ENCODE results near the gene HLA-DRB5.

DNA sequence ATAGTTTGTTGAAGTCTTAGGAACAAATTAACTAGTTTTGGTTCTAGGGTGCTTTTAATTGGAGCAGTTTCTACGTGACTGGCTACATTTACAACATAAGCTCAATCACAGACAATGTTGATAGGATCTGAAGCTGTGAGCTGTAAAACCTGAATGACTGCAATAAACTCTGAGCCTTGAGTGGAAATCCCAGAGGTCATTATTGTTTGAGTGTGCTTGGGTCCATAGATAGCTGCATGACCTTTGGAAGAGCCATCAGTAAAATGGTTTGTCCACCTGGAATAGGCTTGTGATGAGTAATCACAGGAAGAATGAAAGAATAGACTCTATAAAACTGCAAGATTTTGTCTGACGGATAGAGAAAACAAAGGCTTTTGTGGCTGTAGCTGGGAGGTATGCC lies 32.9 kb upstream of the HLA-DRB5 start:
- no peak for TF ChIP-seq EP300 (IDR thresholded peaks at IDR 0.05)
- TF ChIP-seq, protein P1, sequence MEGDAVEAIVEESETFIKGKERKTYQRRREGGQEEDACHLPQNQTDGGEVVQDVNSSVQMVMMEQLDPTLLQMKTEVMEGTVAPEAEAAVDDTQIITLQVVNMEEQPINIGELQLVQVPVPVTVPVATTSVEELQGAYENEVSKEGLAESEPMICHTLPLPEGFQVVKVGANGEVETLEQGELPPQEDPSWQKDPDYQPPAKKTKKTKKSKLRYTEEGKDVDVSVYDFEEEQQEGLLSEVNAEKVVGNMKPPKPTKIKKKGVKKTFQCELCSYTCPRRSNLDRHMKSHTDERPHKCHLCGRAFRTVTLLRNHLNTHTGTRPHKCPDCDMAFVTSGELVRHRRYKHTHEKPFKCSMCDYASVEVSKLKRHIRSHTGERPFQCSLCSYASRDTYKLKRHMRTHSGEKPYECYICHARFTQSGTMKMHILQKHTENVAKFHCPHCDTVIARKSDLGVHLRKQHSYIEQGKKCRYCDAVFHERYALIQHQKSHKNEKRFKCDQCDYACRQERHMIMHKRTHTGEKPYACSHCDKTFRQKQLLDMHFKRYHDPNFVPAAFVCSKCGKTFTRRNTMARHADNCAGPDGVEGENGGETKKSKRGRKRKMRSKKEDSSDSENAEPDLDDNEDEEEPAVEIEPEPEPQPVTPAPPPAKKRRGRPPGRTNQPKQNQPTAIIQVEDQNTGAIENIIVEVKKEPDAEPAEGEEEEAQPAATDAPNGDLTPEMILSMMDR (IDR thresholded peaks at IDR 0.05): no peak

All from gastroesophageal sphincter (tissue), 3 donors.